Ovary (tissue), 9 donors: ENCODE measurements around the gene DIO3. TPM values are rescaled to one million over a fixed set of nuclear protein-coding genes. Genes with fewer than 3 reads are reported as not detected.

Experiments used
- DNase-seq, 5 donors: peaks; one replicate each; pipeline ENCODE4 v3.0.0-alpha.2; 2019 to 2020
- H3K27ac ChIP-seq, 2 donors: fragments of 200-600 bp; one replicate each; pipeline versions ENCODE4 v1.5.1 to v1.8.0; 2019 to 2022
- H3K27me3 ChIP-seq: fragments of 200-600 bp; one replicate; pipeline ENCODE4 v1.8.0; 2022
- H3K36me3 ChIP-seq: fragments of 200-600 bp; sonication (generic); one replicate; pipeline ENCODE4 v1.5.1; 2019
- H3K4me1 ChIP-seq: one replicate; pipeline ENCODE4 v1.8.1; 2013; ENCODE audit warnings: mild to moderate bottlenecking, moderate library complexity; ENCODE audit not compliant: insufficient read depth
- H3K4me3 ChIP-seq: fragments of 200-600 bp; sonication (generic); one replicate; pipeline ENCODE4 v1.5.1; 2017
- H3K9me3 ChIP-seq, 2 donors: fragments of 200-600 bp in 1 of 2; sonication (generic) in 1 of 2; one replicate each; pipeline versions ENCODE4 v1.5.1 to v1.8.1; 2013 to 2019; ENCODE audit warnings: mild to moderate bottlenecking in 1 of 2, moderate library complexity in 1 of 2
- CTCF ChIP-seq, 3 donors: fragments of 450-650 bp in 2 of 3; fragments of 200-600 bp in 1 of 3; IDR thresholded peaks; one replicate each; pipeline versions ENCODE4 v1.5.1 to v1.8.0; 2016 to 2022; ENCODE audit warnings: antibody characterized with exemption in 3 of 3, mild to moderate bottlenecking in 1 of 3
- EP300 ChIP-seq: sonication (generic); formaldehyde crosslinking; IDR thresholded peaks from one replicate; pipeline ENCODE4 v1.6.1; 2017; ENCODE audit warnings: antibody characterized with exemption
- POLR2A ChIP-seq: fragments of 450-650 bp; IDR thresholded peaks from one replicate; pipeline ENCODE4 v1.6.1; 2017; ENCODE audit warnings: antibody characterized with exemption, mild to moderate bottlenecking, moderate library complexity
- WGBS, 3 donors: extraction: QIAGEN DNeasy Blood & Tissue Kit in 1 of 3; methylation state at CpG; one replicate each; pipeline versions ENCODE4 v1.1.5 to v1.1.7; 2013 to 2017; 5-methylcytosine and 5-hydroxymethylcytosine counted together
- intact Hi-C, 4 donors: fragments of 100-400 bp; cut with DNase I; formaldehyde crosslinking; loops; one replicate each; pipeline versions ENCODE4 v1.11.0 to v1.15.1; 2022 to 2023
- polyA plus RNA-seq, 2 donors: library from polyadenylated mRNA; stranded (reverse); fragments of 200-250 nt in 1 of 2; fragments of 350-450 nt in 1 of 2; fragmentation: Illumina TruSeq in 1 of 2; extraction: RNeasy Lipid Tissue Mini Kit (QIAGEN cat#74804) in 1 of 2; gene quantifications; one replicate each; pipeline ENCODE4 v1.2.3, GENCODE V29; 2013 to 2014
- total RNA-seq, 7 donors: library from RNA; depleted of rRNA in 2 of 7; stranded (reverse); fragments of >200 nt in 2 of 7; fragmentation: NEBNext Ultra II Directional in 3 of 7; extraction: Animal tissue kit (Norgen Biotek cat#: 25700) in 3 of 7; gene quantifications; one replicate each; pipeline versions ENCODE4 v1.1.0 to v1.2.4, GENCODE V29; 2016 to 2023
- donor health status: DM: no; HTN: no; CAD: no; lungs with moderate emphysema.
- donor health status: DM: no; HTN: no; CAD: no.
- donor health status: Bipolar disorder and iron deficiency.
- donor health status: DM: yes; HTN: yes; CAD: no.
- donor health status: DM: no; HTN: no; CAD: no.
- donor health status: DM: yes; HTN: yes; CAD: no.

Gene DIO3
- total and polyA plus RNA-seq, 9 donors, result 3.1 to 24.7 (median 13.9) TPM

- WGBS, 3 donors, result 92 to 93% (median 92%) methylated on average over 6 of the region's 6 CpGs
- no peak overlapping the region for H3K27ac ChIP-seq
- no peaks in the 10 kb centered on the region for H3K27me3 ChIP-seq
- peak in 2 of 5 donors; percentile 7 to 10 for DNase-seq
- TF ChIP-seq EP300, result no peak
- intact Hi-C loops, result no loop called here
- H3K4me3 ChIP-seq, result no peak overlapping the region
- H3K9me3 ChIP-seq, result no peaks in the 10 kb centered on the region
- no peaks in the 10 kb centered on the region for H3K36me3 ChIP-seq
- no peaks in the 10 kb centered on the region for H3K4me1 ChIP-seq
Measured at GRCh38 chr14:101598159-101598558, 36.9 kb downstream of the DIO3 start.

DNA sequence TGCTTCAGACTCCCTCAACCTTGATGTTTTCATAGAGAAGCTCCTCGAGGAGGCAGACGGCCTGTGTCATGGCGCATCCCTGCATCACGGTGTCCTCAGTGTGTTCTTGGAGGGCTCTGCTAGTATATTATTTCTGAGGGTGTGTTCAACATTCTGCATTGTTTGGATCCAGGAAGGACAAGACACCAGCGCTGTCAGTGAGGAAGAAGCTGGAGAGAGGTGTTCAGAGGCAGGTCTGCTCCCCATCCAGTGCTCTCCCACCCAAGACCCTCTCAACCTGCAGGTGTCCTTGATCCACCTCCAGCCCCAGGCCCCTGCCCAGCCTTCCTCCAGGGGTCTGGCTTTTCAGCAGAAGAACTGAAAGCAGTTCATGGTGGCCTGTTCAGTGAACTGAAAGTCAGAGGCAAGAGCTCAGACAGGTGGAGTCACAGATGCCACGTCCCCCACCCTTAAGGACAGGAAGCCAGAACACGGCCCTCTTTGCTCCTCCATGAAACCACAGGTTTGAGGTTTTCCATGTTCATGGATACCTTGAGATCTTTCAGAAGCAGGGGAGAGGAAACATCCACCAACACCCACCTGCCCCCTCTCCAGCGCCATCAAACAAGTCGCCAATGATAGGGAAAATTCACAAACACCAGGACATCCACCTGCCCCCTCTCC, 37.4 kb downstream of the DIO3 start:
- Histone ChIP-seq H3K36me3 (no peaks in the 10 kb centered on the region), H3K27me3 (no peaks in the 10 kb centered on the region), H3K27ac (no peak overlapping the region), H3K4me3 (no peak overlapping the region), H3K9me3 (no peaks in the 10 kb centered on the region), H3K4me1 (no peaks in the 10 kb centered on the region)
- TF ChIP-seq CTCF (IDR thresholded peaks at IDR 0.05) (no peak), POLR2A (no peak), EP300 (no peak)
- intact Hi-C loops, result no loop called here
- peak in 1 of 5 donors; percentile 6 for DNase-seq
- WGBS, 3 donors, result 84 to 92% (median 88%) methylated on average over 9 of the region's 9 CpGs

- Histone ChIP-seq H3K27me3 (no peaks in the 10 kb centered on the region), H3K4me3 (no peak overlapping the region), H3K36me3 (no peaks in the 10 kb centered on the region), H3K4me1 (no peaks in the 10 kb centered on the region), H3K27ac (no peak overlapping the region), H3K9me3 (no peaks in the 10 kb centered on the region)
- intact Hi-C loops, result no loop called here
- 91 to 94% (median 94%) methylated on average over 13 of the region's 13 CpGs for WGBS, 3 donors
- TF ChIP-seq POLR2A (no peak), EP300 (no peak), CTCF (IDR thresholded peaks at IDR 0.05) (no peak)
- DNase-seq, result peak in 1 of 5 donors; percentile 4
Measured at GRCh38 chr14:101599234-101599885, 38.1 kb downstream of the DIO3 start.

GRCh38 chr14:101600336-101600890, 39.1 kb downstream of the DIO3 start:
- TF ChIP-seq EP300, result no peak
- no peak for TF ChIP-seq POLR2A
- no peak for TF ChIP-seq CTCF (IDR thresholded peaks at IDR 0.05)
- intact Hi-C loops, result no loop called here
- peak in 3 of 5 donors; percentile 2 to 9 (median 3) for DNase-seq

More at GRCh38 chr14:101600336-101600890, 39.1 kb downstream of the DIO3 start:
- no peaks in the 10 kb centered on the region for H3K27me3 ChIP-seq
- no peaks in the 10 kb centered on the region for H3K4me1 ChIP-seq
- H3K4me3 ChIP-seq, result no peak overlapping the region
- 57 to 81% (median 75%) methylated on average over 7 of the region's 7 CpGs for WGBS, 3 donors
- no peak overlapping the region for H3K27ac ChIP-seq
- no peaks in the 10 kb centered on the region for H3K36me3 ChIP-seq
- H3K9me3 ChIP-seq, result no peaks in the 10 kb centered on the region
